ENCODE measurements around the gene TRIM59.

GRCh38 chr3:160435747-160436146 is 13.8 kb downstream of the TRIM59 start:
- TF ChIP-seq ELK1 (IDR thresholded peaks at IDR 0.05; ENCODE audit: low read depth, low read length) (no peak), REST (IDR thresholded peaks at IDR 0.05; ENCODE audit: low read depth, low read length) (no peak), CTCF (IDR thresholded peaks at IDR 0.05 in 2 of 3, conservative IDR thresholded peaks at IDR 0.05 in 1 of 3; ENCODE audit: control insufficient read depth in 2 of 3, extremely low read depth in 1 of 3, insufficient read depth in 1 of 3, low read depth in 3 of 3, low read length in 3 of 3) (no peak)
